ENCODE data around the gene ANKS6. TPM values are rescaled to one million over a fixed set of nuclear protein-coding genes. Genes with fewer than 3 reads are reported as not detected.

The ANKS6 gene
- total RNA-seq, 1 donor from 2014 or later: 7.3 TPM

DNA sequence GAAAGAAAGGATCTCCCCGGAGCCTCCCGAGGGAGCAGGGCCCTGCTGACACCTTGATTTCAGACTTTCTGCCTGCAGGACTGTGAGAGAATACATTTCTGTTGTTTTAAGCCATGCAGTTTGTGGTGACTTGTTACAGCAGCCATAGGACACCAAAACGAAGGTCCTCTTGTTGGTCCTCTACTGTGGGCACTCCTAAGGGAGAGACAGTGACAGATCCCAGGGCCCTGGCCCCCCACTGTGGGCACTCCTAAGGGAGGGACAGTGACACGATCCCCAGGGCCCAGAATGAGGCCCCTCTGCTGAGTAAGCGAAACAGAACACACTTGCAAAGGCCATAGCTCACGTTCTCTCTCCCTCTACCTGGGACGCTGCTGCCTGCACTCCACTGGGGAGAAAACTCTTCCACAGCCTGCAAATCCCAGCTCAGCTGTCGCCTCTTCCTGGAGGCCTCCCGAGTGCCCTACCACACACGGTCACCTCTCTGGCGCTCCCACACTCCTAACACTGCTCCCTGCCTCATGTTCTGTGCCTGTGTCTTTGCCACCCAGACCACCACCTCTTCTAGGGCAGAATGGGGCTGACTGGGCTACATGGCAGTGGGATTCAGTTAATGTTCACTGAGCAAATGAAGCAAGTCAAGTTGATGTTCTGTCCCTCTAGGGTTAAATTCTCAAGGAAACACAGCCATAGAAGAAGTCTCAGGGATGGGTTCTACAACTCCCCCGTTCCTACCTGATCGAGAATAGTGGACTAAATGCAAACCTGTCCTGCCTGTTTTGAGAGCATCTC is 23.8 kb downstream of the ANKS6 start:
- DNase-seq (ENCODE audit: low read depth in 2 of 2): no peak

DNA sequence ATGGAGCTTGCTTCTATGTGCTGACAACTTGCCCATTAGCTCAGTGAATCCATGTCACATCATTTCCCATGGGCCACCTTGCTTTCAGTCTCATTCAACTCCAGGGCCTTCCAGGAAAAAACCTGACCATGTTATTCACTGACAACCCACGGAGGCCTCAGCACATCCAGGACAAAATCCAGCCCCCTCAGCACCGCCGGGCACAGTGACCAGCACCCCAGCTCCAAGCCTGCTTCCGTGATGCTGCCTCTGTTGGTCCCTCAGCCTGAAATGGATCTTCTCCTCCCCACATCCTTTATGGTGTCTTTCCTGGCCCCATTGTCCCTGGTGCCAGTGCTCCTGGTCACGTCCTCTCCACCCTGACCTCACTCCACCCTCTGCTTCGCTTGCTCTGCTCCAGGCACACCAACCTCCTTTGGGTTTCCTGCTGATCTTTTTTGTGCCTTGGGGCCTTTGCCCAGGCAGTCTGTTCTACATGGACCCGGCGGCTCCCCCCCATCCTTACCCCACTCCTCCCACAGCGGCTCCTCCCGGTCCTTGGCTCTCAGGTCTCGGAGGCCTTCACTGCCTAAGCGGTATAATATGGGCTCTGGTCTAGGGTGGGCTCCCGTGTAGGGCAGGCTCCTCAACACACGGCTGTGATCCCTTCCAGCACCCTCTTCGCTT is 25.0 kb downstream of the ANKS6 start:
- DNase-seq (ENCODE audit: low read depth in 2 of 2): no peak

DNA sequence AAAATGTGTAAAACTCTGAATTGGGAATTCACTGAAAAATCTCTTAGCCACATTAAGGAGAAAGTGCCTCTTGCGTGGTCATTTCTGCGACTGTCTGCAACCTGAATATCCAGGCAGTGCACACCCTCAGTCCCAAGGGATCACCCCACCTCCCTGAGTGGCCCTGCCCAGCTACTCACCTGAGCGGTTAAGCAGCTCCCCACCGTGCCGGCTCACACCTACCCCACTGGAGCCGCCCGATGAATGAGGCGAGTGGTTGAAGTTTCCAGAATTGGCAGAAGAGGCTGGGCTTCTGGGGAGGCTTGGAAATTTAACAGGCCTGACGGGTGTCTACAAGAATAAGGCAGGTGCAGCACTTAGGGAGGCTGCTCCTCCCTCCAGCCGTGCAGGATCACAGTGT is 25.6 kb downstream of the ANKS6 start:
- DNase-seq (ENCODE audit: low read depth in 2 of 2): no peak

DNA sequence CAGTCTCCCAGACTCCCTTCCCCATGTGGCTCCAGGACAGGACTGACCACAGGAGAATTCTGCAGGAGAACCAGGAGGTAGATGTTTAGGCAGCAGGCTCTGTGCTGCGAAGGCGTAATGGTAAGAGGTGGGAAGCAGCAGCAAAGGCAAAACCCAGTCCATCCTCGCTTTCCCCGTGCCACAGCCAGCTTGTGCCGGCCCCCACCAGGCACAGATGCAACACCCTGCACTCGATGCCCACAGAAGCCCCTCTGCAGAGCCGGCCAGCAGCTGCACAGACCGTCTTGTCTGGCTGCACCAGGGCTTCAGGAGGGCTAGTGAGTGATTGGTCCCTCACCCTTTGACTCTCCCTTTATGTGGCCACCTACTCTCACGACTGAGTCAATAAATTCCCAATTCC is 28.0 kb downstream of the ANKS6 start:
- no peak for DNase-seq (ENCODE audit: low read depth in 2 of 2)

DNA sequence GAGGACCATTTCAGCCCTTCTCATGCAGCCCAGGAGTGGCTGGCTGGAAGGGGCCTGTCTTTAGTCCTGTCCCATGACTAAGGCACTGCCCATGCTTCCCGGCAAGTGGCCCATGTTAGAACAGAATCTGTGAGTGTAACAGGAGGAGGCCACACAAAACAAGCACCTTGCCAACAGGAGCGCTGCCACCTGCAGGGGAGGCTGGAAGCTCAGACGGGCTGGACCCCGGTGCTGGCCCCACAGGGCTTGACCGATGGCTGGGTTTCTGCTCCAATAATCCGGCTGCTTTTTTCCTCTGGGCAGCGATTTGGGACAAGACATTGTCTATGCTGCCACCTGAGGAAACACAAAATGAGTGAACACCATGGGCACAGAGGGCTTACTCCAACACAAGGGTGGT is 28.4 kb downstream of the ANKS6 start:
- DNase-seq (ENCODE audit: low read depth in 2 of 2): no peak

DNA sequence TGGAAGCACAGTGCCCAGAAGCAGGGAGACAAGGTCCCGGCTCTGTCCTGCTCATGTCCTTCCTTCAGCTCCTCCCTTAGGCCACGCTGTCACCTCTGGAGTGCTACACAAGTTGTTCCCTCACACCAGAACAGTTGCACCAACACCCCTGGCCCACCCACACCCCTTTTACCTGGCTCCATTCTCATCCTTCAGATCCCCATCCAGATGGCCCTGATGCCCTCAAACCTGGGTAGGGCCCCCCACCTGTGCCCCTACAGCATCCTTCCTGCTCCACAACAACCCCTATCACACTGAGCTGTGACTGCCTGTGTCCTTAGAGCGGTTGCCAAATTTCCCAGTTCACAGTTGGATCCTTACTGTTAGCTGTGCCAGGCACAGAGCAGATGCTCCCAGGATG is 29.2 kb downstream of the ANKS6 start:
- no peak for DNase-seq (ENCODE audit: low read depth in 2 of 2)

DNA sequence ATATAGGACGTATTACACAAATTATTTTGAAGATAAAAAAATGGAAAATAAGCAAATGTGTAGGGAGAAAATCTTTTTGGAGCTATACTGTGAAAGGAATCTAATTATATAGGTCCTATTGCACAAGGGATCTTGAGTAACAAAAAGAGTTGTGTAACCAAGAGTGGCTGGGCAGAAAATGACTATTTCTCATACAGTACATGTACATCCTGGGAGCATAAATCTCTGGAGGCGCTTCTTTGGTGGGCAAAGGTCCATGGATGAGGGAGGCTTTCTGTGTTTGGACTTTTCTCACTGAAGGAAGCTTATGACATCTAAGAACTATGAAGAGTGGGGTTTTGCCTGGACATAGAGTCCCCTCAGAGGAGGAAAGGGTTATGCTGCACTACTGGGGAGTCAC is 29.8 kb downstream of the ANKS6 start:
- DNase-seq (ENCODE audit: low read depth in 2 of 2): no peak

DNA sequence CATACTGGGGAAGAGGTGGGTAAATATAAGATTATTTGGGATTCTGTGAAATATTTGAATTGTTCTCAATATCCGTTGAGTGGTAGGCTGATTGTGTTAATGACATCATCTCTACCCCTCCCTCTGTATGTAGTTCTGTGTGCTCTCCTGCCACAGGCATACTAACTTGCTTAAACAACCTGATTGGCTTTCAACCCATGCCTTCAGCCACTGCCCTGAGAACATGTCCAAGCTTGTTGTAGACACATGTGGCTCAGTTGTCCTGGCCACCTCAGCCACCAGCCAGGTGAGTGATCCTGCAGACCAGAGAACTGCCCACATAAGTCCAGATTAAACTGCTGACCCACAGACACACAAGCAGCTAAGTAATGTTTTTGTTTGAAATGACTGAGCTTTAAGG is 31.1 kb downstream of the ANKS6 start:
- no peak for DNase-seq (ENCODE audit: low read depth in 2 of 2)

DNA sequence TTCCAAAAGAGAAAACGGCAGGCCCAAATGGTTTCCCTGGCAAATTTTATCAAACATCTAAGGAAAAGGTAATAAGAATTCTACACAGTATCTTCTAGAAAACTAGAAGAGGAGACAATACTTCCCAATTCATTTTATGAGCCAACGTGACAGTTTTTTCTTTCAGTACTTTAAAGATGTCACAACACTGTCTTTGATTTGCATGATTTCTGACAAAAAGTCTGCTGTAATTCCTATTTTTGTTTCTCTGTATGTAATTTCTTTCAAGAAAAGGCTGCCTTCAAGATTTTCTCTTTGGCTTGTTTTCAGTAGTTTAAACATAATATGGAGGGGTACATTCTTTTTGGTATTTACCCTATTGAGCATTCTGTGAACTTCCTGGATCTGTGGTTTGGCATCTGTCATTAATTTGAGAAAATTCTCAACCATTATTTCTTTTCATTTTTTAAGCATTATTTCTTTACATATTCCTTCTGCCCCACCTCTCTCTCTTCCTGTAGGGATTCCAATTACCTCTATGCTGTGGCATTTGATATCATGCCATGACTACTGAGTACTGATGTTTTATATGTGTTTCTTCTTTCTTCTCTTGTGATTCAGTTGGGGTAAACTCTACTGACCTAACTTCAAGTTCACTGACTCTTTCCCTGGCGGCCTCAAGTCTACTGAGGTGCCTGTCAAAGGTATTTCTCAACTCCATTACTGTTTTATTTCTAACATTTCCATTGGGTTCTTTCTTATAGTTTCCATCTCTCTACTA is 32.2 kb downstream of the ANKS6 start:
- no peak for DNase-seq (ENCODE audit: low read depth in 2 of 2)

DNA sequence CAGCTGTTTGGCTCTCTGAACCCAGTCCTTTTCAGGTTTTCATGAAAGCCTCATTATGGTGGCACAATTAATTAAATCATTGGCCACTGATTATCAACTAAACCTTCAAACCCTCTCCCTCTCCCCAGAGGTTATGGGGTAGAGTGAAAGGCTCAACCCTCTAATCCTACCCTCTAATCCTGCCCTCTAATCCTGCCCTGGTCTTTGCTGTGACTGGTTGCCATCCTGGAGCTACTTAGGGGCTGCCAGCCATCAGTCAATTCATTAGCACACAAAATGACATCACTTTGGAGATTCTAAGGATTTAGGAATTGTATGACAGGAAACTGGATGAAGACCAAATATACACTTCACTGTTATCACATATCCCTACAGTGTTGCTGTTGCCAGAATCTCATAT is 36.1 kb downstream of the ANKS6 start:
- DNase-seq (ENCODE audit: low read depth in 2 of 2): peak in 1 of 2 donors; percentile 48

DNA sequence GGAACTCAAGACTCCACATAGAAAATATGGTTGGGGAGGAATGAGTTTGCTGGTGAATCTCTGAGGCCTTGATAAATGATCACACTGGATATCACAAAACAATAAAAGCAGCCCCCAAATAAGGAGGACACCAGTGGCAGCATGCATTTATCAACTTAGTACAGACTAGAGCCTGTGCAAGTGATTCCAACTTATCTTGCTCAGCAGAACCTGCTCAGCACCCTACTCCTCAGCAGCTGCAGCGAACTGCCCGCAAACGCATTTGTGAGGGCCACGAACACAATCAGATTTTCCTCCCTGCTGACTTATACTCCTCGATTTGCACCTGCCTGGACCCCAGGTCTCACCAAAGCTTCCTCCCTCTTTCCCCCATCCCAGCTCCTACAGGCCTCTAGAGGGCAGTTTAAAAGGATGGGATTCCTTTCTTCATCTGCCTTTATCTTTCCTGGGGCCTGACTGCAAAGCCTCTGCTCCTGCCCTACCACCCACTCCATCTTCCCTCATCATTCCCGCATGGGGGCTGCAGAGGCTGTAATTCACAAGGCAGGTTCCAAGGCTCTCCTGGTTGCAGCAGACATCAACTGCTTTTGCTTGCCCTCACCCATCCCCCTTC is 41.2 kb downstream of the ANKS6 start:
- DNase-seq (ENCODE audit: low read depth in 2 of 2): no peak

DNA sequence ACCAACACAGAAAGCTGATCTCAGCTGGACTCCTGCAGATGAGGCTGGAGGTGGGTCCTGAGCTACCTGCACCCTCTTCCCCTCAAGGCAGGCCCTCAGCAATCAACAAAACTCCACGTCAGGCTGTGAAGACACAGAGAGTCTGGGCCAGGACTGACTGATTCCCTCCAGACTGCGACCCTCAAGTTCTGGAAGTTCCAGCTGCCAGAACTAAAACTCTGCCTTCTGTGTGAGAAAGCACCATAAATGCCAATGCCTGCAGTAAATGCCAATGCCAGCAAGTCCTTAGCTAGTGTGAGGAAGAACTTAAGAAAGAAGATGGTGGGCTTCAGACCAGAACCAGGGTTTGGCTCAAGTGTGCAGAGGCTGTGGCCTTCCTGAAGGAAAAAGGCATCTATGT is 45.1 kb downstream of the ANKS6 start:
- no peak for DNase-seq (ENCODE audit: low read depth in 2 of 2)

DNA sequence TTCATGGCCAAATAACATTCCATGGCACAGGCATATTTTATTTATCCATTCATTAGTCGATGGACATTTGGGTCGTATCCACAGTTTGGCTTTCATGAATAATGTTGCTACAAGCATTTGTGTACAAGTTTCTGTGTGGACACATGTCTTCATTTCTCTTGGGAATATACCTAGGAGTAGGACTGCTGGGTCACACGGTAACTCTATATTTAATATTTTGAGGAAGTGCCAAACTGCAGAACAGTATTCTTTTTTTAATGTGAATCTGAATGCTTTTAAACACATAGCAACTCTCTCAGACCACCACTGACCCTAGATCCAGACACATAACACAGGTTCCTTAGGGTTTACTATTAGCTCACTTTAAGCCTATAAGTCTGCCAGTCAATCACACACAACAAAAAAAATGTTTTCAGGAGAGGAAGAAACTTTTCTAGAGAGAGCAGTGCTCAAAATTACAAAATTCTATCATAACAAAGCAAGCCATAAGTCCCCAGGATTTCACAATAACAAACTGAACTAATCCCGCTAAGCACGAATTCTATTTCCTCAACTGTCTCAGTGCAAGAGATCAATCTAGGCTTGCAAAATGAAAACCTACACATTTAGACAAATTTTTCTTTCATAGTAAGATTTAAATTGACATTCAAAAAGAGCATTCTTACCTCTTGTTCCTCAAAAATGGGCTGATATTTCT is 45.8 kb downstream of the ANKS6 start:
- DNase-seq (ENCODE audit: low read depth in 2 of 2): no peak

DNA sequence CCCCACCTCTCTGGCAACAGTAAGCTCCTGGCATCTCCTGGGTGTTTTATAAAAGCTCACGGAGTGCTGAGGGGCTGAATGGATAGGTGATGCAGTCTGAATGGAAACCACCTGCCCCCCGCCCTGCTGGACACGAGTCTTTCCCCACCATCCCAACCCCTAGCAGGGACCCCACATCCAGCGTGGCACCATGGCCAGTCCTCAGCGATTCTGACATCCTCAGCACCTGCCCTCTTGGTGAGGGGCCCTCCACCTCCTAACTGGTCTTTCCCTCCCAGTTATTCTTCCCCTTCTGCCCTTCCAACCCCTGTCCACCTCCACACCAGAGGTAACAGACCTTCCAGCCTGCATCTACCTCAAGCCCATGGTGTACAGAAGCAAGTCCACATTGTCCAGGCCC is 48.9 kb downstream of the ANKS6 start:
- no peak for DNase-seq (ENCODE audit: low read depth in 2 of 2)

DNA sequence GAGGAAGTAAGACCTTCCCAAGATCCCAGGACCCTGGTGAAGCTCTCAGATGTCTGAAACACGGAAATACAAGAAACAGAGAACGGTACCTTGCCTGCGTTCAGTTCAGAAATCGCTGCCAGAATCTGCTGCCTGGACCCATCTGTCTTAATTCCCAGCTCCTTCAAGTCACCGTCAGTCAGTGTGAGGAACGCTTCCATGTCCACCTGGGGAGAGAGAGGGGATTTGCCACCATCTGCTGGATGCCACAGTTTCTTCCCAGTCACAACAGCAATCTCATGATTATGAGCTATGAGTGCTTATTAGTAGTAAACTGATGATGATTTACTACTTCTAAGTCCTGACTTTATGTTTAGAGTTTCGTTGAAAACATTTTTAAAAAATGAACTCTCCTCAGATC is 50.9 kb downstream of the ANKS6 start:
- no peak for DNase-seq (ENCODE audit: low read depth in 2 of 2)

DNA sequence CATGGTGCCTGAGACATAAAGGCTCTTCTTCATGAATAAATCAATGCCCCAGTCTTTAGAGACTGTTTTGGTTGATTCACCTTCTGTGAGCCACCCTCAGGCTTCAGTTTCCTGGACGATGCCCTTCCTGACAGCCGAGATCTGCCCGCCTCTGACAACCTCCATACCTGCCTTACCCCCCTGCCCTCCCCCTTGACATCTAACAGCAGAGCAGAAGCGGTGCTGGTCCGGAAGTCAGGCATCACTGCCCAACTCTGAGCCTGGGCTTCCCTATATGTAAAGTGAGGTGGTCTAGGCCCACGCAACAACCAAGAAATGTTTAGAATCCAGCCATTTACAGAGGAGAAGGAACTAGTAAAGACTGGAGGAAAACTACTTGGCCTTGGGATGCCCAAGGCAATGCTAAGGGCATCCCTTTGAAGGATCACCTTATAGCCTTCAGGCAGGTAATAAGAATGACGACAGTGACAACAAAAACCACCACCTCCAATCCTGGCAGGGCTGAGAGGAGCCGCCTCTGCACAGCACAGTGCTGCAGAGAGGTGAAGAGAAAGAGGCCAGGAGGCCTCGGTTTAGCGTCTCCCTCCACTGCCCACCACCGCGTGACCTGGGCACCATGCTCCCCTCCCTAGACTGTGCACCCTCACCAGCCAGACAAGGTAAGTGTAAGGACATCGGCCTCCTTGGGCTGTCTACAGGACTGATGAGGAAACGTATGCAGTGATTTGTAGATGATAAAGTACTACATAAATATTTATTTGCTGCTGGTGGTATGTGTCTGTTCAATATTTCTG is 52.3 kb downstream of the ANKS6 start:
- DNase-seq (ENCODE audit: low read depth in 2 of 2): no peak

DNA sequence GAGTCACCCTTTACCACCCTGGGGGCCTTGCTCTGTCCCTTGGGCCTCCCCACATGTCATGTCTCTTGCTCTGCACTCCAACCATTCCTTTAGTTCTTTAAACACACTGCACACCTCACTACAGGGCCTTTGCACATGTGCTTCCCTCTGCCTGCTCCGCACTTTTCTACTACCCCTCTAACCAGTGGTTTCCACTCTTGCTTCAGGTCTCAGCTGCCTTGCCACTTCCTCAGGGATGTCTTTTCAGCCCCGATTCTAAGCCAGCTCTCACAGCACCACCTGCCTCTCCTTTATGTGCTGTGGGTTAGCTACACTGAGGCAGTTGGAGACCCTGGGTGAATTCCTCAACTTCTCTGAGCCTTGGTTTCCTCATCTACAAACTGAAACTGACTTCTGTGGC is 53.0 kb downstream of the ANKS6 start:
- no peak for DNase-seq (ENCODE audit: low read depth in 2 of 2)

DNA sequence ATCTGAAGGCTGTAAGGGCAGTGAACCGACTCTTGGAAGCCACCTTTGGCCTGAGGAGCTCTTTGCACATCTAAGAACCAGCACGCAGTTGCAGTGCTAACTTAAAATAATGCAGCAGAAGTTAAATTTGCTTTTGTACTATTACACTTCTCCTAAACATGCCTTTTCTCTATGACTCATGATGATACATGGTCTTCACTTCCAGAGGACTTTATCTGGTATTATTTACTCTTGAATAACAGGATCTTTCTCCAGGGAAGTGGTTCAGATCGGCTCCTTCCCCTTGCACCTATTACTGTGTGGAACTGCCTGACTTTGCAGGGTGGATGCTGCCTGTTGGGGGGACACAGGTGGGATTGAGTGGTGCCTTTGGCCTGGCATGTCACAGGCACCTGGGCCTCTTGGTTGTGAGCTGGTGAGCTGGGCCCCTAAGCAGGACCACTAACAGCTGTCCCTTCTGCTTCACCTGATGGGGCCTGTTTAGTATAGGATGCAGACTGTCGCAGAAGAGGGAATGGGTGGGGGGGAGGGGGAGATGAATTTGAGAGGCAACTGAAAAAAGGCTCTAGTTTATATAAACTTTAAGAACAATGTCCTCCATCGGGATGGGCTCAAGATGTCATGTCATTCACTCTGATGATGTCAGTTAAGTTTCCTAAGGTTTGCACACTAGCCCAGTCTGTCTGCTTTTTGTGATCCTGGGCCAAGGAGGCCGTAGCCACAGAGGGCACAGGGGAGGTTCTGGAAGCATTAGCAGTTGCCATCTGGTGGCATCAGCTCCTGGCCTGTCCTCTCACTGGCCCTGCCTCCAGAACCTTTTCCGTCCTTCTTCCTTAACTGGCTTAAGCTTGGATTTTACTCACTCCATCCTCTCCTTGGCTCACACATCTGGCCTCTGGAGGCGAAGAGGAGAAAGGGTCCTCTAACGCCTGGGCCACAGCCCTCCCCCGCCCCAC is 53.8 kb downstream of the ANKS6 start:
- DNase-seq (ENCODE audit: low read depth in 2 of 2): peak in 1 of 2 donors; percentile 30

DNA sequence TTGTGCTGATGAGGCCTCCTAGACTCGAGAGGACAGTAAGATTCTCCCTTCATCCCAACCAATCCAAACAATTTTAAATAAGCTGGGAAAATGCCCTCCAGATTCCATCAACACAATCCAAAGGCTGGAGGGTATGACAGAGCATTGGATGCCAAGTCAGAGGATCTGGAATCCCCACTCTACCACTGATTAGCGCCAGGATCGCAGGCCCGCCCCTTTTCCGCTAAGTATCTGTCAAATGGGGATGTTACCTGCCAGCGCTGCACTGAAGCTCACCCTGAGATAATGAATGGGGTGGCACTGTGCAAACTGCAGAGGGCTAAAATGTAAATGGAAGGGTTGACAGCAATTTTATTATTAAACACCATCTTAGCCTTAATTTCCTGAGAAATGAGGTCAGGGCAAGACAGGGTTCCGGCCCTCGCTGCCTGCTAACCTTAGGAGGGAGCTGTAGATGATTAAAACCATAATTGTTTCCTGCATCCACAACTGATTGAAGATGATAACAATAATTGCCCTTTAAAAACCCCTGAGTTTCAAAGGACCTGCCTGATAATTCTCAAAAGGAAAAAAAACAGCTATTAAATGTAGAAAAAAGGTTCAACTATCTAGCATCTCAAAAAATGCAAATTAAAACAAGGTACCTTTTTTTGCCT is 56.0 kb downstream of the ANKS6 start:
- peak in 1 of 2 donors; percentile 7 for DNase-seq (ENCODE audit: low read depth in 2 of 2)

All from lung microvascular endothelial cell (primary cell).